GDM1 (cell line): ENCODE results near the gene PNKP.
A peak's percentile ranks its signal among the peaks of the same experiment; 100 is the strongest.

Experiments used
- DNase-seq: peaks from one replicate; lab custom pipeline; 2025; lab: John Stamatoyannopoulos, UW

PNKP gene

DNA sequence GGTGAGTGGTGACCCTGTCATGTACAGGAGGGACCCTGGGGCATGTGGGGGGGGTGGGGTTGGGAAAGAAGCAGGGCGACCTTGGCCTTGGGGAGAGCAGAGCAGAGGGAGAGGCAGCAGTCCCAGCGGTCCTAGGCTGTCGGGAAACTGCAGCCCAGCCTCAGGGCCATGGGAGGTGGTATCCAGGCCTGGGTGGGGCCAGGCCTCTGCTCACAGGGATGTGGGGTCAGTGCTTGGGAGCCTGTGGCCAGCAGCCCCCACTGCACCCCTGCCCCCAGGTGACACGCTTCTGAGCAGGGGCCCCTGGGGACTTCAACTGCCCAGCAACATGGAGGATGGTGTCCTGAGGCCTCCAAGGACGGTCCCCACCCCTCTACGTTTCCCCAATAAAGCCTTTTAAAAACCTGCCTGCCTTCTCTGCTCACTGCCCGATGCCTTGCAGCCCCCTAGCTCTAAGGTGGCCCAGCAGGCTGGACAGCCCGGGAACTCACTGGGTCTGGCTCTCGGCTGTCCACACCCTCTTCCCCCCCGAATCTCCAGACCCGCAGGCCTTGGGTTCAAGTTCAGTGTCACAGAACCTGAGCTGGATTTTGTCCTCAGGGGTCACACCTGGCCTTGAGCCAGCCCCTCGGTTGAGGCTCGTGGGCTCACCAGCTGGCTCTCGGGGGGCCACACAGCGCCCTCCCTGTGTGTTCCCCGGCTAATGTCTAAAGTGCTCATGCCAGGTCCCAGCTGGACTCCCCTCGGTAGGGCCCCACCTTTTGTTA lies 6.9 kb downstream of the PNKP start:
- no peak for DNase-seq

- DNase-seq = no peak
These were observed 7.6 kb downstream of the PNKP start for GRCh38 chr19:49859682-49860335.

- no peak for DNase-seq
These were observed 9.0 kb downstream of the PNKP start for GRCh38 chr19:49858088-49858985.

DNA sequence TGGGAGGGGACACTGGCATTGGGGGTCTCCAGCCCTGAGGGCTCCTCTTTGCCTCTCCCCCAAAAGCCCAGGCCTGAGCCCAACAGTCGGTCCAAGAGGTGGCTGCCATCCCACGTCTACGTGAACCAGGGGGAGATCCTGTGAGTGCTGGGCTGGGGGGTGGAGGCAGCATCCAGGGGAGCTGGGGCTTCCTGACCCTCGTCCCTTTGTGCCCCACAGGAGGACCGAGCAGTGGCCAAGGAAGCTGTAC lies 9.6 kb downstream of the PNKP start:
- DNase-seq = no peak

GRCh38 chr19:49857061-49857837 lies 10.1 kb downstream of the PNKP start:
- no peak for DNase-seq

- DNase-seq = no peak
These were observed 10.8 kb downstream of the PNKP start for GRCh38 chr19:49856574-49857021.

GRCh38 chr19:49855676-49856573 lies 11.5 kb downstream of the PNKP start:
- DNase-seq = no peak

DNA sequence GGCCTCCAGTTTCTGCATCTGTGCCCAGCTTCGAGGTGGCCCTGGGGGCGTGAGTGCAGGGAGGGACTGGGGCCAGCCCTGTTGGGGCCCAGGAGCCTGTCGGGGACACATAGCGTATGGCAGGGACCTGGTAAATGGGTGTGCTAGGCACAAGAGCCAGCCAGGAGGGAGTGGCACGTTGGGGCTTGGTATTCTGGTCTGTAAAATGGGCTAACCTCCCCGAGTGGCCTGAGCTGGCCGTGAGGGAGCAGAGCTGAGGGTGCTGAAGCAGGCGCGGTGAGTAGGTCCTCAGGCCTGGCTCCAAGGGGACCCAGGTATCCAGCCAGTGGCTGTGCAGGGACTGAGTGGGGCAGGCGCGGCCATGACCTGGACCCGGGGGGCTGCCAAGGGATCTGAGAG lies 12.1 kb downstream of the PNKP start:
- DNase-seq = no peak

DNA sequence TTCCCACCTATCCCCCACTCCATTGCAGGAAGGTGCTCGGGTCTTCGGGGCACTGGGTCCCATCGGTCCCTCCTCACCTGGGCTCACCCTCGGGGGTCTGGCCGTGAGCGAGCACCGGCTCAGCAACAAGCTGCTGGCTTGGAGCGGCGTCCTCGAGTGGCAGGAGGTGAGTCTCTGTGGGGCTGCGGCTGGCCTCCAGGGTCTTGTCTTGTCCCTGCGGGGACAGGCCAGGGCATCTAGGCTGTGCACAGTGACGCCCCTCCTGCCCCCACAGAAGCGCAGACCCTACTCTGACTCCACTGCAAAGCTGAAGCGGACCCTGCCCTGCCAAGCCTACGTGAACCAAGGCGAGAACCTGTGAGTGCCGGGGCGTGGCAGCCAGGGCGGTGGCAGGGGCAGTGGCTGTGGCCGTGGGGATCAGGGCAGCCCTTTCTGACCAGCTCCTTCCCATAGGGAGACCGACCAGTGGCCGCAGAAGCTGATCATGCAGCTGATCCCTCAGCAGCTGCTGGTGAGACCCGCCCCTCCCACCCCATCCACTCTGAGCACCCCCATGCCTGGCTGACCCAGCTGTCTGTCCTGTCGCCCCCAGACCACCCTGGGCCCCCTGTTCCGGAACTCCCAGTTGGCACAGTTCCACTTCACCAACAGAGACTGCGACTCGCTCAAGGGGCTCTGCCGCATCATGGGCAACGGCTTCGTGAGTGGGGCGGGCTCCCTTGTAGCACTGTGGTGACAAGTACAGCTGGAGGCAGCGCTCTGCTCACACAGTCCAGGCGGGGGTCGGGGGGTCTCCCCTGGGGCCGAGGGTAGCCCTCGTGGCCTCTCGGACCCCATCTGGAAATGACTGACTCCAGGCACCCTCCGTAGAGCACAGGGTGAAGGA lies 12.8 kb downstream of the PNKP start:
- no peak for DNase-seq

DNA sequence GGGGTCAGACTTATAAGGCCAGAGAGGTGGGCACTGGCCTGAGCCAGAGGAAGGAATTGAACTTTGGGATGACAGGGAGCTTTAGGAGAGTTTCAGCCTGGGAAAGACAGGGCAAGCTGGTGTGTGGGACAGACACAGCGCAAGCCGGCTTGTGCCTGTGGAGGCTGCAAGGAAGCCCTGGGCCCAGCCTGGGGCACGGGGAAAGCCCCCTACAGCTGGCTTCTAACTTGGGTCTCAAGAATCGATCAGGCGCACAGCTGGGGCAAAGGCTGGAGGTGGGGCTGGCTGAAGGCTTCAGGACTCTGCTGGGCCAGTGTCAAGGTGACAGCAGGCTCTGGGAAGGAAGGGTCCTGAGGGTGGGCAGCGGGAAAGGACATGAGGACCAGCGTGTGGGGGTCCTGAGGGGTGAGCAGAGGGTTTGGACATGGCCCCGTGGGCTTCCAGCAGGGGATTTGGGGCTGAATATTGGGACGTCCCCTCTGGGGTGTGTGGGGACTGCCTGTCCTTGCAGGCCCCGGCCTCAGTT lies 13.5 kb downstream of the PNKP start:
- no peak for DNase-seq

DNA sequence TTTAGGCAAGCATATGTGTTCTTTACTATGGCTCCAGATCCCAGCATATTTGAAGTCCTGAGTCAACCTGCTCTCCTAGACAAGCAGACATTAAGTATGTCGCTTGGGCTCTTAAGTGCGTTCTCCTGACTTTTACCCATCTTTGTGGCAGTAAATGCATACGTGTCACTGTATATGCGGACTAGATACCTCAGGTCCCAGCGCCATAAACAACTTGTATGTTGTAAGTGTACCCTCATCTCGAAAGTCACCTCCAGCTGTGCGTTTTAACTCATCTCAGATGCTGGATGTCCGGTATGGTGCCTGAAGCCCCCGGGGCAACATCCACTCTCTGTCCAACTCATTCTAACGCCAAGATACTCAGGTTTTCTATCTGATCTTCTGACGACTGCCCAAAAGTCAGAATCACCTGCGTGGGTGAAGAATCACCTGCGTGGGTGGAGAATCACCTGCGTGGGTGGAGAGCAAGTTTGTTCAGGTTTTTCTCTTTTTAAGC lies 14.7 kb downstream of the PNKP start:
- DNase-seq = no peak

DNA sequence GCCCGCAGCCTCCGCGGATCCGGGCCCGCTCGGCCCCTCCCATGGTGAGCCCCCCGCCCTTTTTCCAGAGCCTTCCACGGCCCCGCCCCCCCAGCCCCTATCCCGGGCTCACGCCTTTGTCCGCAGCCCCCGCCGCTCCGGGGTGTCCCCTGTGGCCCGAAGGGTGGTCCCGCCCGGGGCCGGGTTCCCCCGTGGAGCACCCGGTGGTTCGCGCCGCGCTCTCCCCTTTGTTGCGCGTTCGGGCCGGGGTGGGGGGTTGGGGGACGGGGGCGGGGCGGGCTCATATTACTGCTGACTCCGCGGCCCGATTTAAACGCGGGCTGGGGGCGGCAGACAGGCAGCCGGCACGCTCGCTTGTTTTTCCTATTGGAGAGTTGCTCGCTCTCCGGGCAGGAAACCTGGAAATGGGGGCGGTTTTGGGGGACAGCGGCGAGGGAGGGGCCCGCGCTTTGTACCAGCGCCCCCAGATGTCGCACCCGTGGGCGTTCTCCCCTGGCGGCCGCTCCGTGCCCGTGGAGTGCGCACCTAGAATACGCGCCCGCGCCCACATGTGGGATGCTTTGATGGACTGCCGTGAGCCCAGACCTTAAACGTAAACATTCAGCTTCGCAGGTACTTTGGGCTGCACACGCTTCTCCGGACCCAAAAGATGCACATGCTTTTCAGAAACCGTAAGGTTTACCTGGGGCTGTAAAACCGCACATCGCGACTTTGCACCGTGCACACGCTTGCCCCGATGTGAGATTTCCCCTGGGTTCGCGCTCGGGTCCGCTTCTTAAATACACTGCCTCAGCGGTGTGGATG lies 15.7 kb downstream of the PNKP start:
- no peak for DNase-seq

DNA sequence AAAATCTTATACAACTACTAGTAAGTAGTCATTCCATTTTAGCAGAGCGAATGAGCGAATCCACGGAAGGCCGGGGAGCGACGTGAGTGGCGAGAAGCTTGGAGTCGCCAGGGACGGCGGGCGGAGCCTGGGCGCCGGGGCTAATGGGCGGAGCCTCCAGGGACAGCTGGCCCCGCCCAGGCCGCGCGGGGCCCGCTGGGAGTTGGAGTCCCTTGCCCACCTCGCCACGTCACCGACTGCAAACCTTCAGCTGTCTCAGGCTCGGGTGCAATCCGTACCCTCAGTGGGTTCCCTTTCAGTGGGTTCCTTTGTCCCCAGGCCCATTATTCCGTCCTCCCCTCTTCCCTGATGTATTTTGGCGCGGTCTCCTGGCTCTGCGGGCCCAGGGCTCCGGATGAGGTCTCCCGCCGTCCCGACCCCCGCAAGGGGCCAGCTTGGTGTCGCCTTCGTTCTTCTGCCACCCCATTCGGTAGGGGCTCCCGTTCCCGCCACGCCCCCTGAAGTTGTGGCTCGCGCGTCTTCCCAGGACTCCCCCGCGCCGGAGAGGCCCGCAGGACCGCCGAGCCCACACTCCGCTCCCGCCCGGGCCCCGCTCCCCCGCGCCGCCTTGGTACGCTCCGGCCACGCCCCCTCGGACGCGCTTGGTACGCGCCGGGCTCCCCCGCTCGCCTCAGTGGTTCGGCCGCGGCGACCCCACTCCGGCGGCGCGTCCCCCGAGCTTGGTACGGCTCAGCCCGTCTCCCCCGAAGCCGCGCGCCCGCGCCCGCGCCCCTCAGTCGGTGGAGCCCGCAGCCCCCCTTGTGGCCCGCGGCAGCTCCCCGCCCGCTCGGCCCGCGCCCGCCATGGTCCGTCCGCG lies 16.7 kb downstream of the PNKP start, which contains the start of gene PTOV1:
TSS of gene PTOV1 (plus strand) at position 673 of the 856 bp plus-strand sequence.
- DNase-seq = peak; percentile 87

DNA sequence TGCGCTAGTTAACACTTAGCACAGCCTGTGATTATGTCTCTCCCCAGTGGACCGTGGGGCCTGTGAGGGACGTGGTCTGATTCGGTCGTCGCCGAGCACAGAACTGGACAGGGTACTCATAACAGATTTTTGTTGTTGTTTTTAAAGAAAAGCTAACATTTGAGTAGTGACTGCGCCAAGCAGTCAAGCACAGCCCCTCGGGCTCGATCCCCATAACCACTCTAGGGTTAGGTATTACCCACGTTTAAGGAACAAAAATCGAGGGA lies 17.2 kb downstream of the PNKP start:
- no peak for DNase-seq

DNA sequence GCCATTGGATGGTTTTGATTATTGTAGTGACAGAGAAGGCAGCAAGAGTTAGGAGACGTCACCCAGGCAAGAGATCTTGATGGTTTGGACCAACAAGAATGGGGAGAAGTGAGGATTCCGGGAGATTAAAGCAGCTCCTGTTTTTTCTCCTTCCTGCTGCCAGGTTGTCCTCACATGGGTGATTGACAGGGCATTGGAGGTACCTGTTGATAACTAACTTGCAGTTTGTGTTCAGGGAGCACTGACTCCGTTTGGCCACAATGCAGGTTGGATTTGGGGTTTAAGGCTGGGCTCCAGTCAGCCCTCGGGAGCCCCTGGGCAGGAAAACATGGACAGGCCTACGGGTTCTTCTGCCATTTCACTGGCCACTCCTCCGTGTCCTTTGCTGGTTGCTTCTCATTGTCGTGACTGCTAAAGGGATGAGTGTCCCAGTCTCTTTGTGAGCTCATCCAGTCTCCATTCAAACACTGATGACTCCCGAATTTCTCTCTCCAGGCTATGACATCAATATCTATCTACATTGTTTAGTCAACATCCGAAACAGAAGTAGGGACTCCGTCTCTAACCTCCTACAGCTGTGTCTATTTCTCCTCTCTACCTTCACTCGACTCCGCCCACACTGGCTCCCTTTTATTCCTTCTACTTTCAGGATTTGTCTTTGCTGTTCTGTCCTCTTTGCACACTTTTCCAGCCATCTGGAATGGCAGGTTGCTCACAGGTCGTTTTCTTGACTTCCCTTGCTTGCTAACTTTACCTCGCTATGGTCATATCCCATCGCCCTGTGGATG lies 17.7 kb downstream of the PNKP start:
- DNase-seq = no peak

DNA sequence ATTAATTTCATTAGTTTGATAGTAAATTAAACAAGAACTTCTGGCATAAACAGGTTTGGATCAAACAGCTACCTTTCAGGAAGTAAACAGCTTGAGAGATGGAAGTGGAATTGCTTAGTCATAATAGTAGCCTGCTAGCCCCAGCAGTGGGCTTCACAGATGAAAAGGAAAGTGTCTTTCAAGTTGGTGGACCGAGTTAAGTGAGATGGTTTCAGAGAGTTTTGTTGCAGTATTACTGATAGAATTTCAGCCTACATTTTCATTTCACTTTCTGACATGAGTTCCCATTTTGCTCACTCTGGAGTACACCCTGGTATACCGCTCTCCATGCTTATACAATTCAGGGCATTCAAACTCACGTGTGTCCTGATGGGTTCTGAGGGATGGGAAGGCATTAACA lies 18.4 kb downstream of the PNKP start:
- DNase-seq = no peak
